Astrocyte (in vitro differentiated cells and primary cell): ENCODE measurements around the gene MOB3A. TPM values are rescaled to one million over a fixed set of nuclear protein-coding genes. Genes with fewer than 3 reads are reported as not detected.
A peak's percentile ranks its signal among the peaks of the same experiment; 100 is the strongest.

Experiments
- DNase-seq: peaks from one replicate; pipeline ENCODE4 v3.0.0-alpha.2; 2010; ENCODE audit warnings: low read depth
- FAIRE-seq: peaks from 2 replicates; lab custom pipeline; 2011; peaks lifted over from hg19 to GRCh38; lab: Jason Lieb, UNC
- H2AFZ ChIP-seq: 2 replicates; pipeline ENCODE4 v1.6.0; 2012; ENCODE audit warnings: low read depth, low read length, inconsistent platforms
- H3K27ac ChIP-seq: 2 replicates; pipeline ENCODE4 v1.5.1; 2011; ENCODE audit warnings: low read depth, low read length, inconsistent platforms
- H3K27me3 ChIP-seq: 2 replicates; pipeline ENCODE4 v1.6.0; 2011; ENCODE audit warnings: low read length, inconsistent platforms; ENCODE audit not compliant: insufficient read depth
- H3K36me3 ChIP-seq: 2 replicates; pipeline ENCODE4 v1.5.1; 2011; ENCODE audit warnings: low read length, inconsistent platforms; ENCODE audit not compliant: insufficient read depth
- H3K4me1 ChIP-seq: 2 replicates; pipeline ENCODE4 v1.5.1; 2011; ENCODE audit warnings: low read length, inconsistent platforms; ENCODE audit not compliant: insufficient read depth
- H3K4me2 ChIP-seq: 2 replicates; pipeline ENCODE4 v1.6.0; 2012; ENCODE audit warnings: low read length, inconsistent platforms
- H3K4me3 ChIP-seq: 2 replicates; pipeline ENCODE4 v1.5.1; 2011; ENCODE audit warnings: low read depth, mild to moderate bottlenecking, low read length, inconsistent platforms; ENCODE audit not compliant: insufficient read depth
- H3K79me2 ChIP-seq: 2 replicates; pipeline ENCODE4 v1.6.0; 2012; ENCODE audit warnings: mild to moderate bottlenecking, low read length, inconsistent platforms; ENCODE audit not compliant: insufficient read depth
- H3K9ac ChIP-seq: 2 replicates; pipeline ENCODE4 v1.6.0; 2012; ENCODE audit warnings: mild to moderate bottlenecking, low read length, inconsistent platforms
- H3K9me3 ChIP-seq: 2 replicates; pipeline ENCODE4 v1.5.1; 2012; ENCODE audit warnings: low read depth, mild to moderate bottlenecking, low read length, inconsistent platforms; ENCODE audit not compliant: insufficient read depth
- H4K20me1 ChIP-seq: 2 replicates; pipeline ENCODE4 v1.6.0; 2012; ENCODE audit warnings: low read length, inconsistent platforms; ENCODE audit not compliant: insufficient read depth
- H3K27ac Mint-ChIP-seq: one replicate; pipeline ENCODE4 v1.8.0; 2021; ENCODE audit warnings: mild to moderate bottlenecking, mixed read lengths; ENCODE audit not compliant: unreplicated experiment
- H3K27me3 Mint-ChIP-seq: one replicate; pipeline ENCODE4 v1.8.0; 2021; ENCODE audit warnings: low read depth, mixed read lengths; ENCODE audit not compliant: unreplicated experiment
- H3K36me3 Mint-ChIP-seq: one replicate; pipeline ENCODE4 v1.8.0; 2021; ENCODE audit warnings: low read depth, mixed read lengths; ENCODE audit not compliant: unreplicated experiment
- H3K4me1 Mint-ChIP-seq: one replicate; pipeline ENCODE4 v1.8.0; 2021; ENCODE audit warnings: low read depth, mixed read lengths; ENCODE audit not compliant: unreplicated experiment
- H3K4me3 Mint-ChIP-seq: one replicate; pipeline ENCODE4 v1.8.0; 2021; ENCODE audit warnings: mild to moderate bottlenecking, moderate library complexity, mixed read lengths; ENCODE audit not compliant: unreplicated experiment
- H3K9me3 Mint-ChIP-seq: one replicate; pipeline ENCODE4 v1.8.0; 2021; ENCODE audit warnings: mild to moderate bottlenecking, mixed read lengths; ENCODE audit not compliant: unreplicated experiment
- CTCF ChIP-seq: IDR thresholded peaks from 2 replicates; pipeline ENCODE4 v1.5.1; 2011; ENCODE audit warnings: low read depth, mild to moderate bottlenecking, inconsistent platforms, low read length, moderate library complexity; ENCODE audit not compliant: insufficient read depth
- EZH2 ChIP-seq: IDR thresholded peaks from 2 replicates; pipeline ENCODE4 v1.6.1; 2012; ENCODE audit warnings: mild to moderate bottlenecking, low read length, inconsistent platforms; ENCODE audit not compliant: insufficient read depth
- total RNA-seq: library from RNA; stranded (reverse); gene quantifications from 2 replicates; pipeline ENCODE4 v1.2.1, GENCODE V29; 2021

MOB3A gene
- total RNA-seq, 1 donor from 2014 or later: 45.3 TPM

GRCh38 chr19:2049741-2050348 is 46.3 kb downstream of the MOB3A start:
- FAIRE-seq (no peak), DNase-seq (peak; percentile 64)
- Histone ChIP-seq H3K9ac (peak overlapping the region; percentile 81), H3K4me3 (peak overlapping the region; percentile 78), H3K27ac (peak overlapping the region; percentile 10), H3K4me2 (peak overlapping the region; percentile 98), H3K79me2 (peaks cover 57% of the 10 kb centered on the region), H2AFZ (no peak overlapping the region), H3K27me3 (no peaks in the 10 kb centered on the region), H3K36me3 (no peaks in the 10 kb centered on the region), H3K9me3 (no peaks in the 10 kb centered on the region), H4K20me1 (peaks cover 50% of the 10 kb centered on the region), H3K4me1 (peaks cover 29% of the 10 kb centered on the region)
- Mint-ChIP-seq H3K27ac (peak overlapping the region; percentile 66), H3K4me1 (peaks cover 6% of the 10 kb centered on the region), H3K27me3 (no peaks in the 10 kb centered on the region), H3K9me3 (no peaks in the 10 kb centered on the region), H3K4me3 (peak overlapping the region; percentile 90), H3K36me3 (no peaks in the 10 kb centered on the region)
- TF ChIP-seq EZH2 (no peak), CTCF (no peak)

GRCh38 chr19:2048959-2049740 is 47.0 kb downstream of the MOB3A start:
- FAIRE-seq (no peak), DNase-seq (no peak)
- Histone ChIP-seq H3K4me1 (peaks cover 29% of the 10 kb centered on the region), H3K27ac (peak overlapping the region; percentile 2), H3K4me3 (peak overlapping the region; percentile 78), H2AFZ (no peak overlapping the region), H4K20me1 (peaks cover 57% of the 10 kb centered on the region), H3K79me2 (peaks cover 61% of the 10 kb centered on the region), H3K36me3 (no peaks in the 10 kb centered on the region), H3K9me3 (no peaks in the 10 kb centered on the region), H3K9ac (peak overlapping the region; percentile 81), H3K4me2 (peak overlapping the region; percentile 98), H3K27me3 (no peaks in the 10 kb centered on the region)
- no peaks in the 10 kb centered on the region for H3K36me3 Mint-ChIP-seq
- peak overlapping the region; percentile 90 for H3K4me3 Mint-ChIP-seq
- H3K27me3 Mint-ChIP-seq: no peaks in the 10 kb centered on the region
- no peak overlapping the region for H3K27ac Mint-ChIP-seq
- TF ChIP-seq CTCF (no peak), EZH2 (no peak)
- H3K4me1 Mint-ChIP-seq: peaks cover 6% of the 10 kb centered on the region
- no peaks in the 10 kb centered on the region for H3K9me3 Mint-ChIP-seq
